Activated naive CD4-positive, alpha-beta T cell treated with Interleukin-2 at 50 U/mL for 16 hours (primary cell): ENCODE data around the gene NAPEPLD.
"Not testable (repeated sequence)": the region's sequence is repeated elsewhere in the genome, so short reads cannot be mapped to it uniquely, and the experiment has no call there.

Experiments
- DNase-seq: peaks from one replicate; pipeline ENCODE4 v3.0.0-alpha.2; 2020

NAPEPLD gene

GRCh38 chr7:103142494-103142893, 6.4 kb downstream of the NAPEPLD start:
- DNase-seq, result no peak

GRCh38 chr7:103141753-103142404, 7.0 kb downstream of the NAPEPLD start:
- DNase-seq, result no peak

- no peak for DNase-seq
Observed at GRCh38 chr7:103140685-103141084, 8.2 kb downstream of the NAPEPLD start.

DNA sequence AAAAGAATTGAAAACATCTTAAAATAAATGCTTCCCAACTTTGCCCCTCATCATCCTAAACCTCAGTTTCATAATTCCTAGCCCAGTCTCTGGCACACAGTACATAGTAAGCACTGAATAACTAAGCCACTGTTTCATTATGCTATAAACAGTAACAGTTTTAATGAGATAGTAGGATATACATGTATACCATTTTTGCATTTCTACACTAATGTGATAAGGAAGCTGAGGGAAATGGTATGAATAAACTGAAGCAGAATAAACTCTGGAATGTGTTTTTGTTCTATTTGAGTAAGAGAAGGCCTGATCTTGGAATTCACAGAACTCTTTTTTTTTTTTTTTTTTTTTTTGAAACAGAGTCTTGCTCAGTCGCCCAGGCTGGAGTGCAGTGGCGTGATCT, 8.8 kb downstream of the NAPEPLD start:
- DNase-seq, result no peak

- no peak for DNase-seq
Observed at GRCh38 chr7:103134836-103135554, 13.9 kb downstream of the NAPEPLD start.

DNA sequence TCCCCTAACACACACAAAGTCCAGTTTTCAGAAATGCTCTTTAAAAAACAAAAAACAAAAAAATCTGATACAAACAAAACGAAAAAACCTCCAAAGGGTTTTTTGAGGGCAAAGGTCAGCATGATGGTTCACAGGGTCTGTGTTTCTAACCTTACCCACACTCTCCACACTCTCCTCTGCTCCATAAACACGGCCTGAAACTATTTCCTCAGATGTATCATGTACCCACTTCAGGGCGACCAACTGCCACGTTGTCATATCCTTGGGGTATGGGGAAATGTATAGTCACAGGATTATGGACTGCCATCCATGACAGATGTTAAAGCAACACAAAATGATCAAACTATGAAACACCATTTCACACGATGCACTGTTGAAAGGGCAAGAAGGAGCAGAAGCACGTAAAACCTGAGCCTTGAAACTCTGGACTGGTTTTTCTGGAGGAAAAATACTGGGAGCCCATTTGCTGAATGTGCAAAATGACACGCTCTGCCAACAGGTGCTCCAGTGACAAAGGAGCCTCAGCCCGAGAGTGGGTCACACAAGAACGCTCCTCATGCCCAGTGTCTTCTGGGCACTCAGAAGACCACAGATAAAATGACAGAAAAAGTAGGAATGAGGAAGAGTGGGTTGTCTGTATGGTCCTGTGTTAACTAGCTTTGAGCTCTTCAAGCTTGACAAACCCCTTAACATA, 15.8 kb downstream of the NAPEPLD start:
- no peak for DNase-seq

- no peak for DNase-seq
Observed at GRCh38 chr7:103130901-103131624, 17.8 kb downstream of the NAPEPLD start.

DNA sequence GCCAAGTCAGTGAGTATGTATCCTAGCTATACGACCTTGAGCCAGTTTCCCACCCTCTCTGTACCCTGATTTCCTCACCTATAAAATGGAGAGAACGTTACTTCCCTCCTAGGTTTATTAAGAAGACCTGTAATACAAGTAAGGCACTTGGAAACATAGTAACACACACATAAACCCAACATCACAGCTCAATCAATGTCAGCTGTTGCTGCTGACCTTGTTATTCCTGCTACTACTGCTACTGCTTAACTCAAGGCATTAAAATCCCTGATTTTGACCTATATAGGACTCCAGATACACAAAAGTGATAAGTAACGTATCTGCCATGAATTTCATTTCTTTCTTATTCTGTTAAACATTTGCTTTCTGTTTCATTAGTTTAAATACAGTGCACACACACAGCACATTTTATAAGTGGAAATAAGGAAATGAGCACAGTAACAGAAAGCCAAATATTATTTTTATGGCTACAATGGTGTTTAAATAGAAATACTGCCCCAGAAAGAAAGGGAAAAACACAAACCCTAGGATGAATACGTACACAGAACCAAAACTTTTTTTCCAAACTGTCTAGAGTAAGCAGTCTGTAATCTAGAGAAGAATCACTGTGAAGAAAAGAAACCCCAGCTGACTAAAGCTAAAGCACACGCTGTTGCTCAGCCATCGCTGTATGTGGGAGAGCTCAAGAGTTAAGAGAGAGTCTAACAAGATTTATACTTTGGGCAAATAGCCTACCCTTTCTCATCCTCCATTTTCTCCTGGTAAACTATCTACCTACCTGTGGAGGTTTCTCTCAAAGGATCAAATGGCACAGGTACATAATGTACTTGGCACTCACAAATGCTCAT, 19.0 kb downstream of the NAPEPLD start:
- DNase-seq, result no peak

GRCh38 chr7:103127006-103127405, 21.9 kb downstream of the NAPEPLD start:
- DNase-seq, result no peak

GRCh38 chr7:103124429-103124979, 24.4 kb downstream of the NAPEPLD start:
- DNase-seq, result no peak

GRCh38 chr7:103123529-103123928, 25.4 kb downstream of the NAPEPLD start:
- DNase-seq, result no peak

GRCh38 chr7:103121641-103122040, 27.3 kb downstream of the NAPEPLD start:
- no peak for DNase-seq

GRCh38 chr7:103120362-103120761, 28.5 kb downstream of the NAPEPLD start:
- no peak for DNase-seq

DNA sequence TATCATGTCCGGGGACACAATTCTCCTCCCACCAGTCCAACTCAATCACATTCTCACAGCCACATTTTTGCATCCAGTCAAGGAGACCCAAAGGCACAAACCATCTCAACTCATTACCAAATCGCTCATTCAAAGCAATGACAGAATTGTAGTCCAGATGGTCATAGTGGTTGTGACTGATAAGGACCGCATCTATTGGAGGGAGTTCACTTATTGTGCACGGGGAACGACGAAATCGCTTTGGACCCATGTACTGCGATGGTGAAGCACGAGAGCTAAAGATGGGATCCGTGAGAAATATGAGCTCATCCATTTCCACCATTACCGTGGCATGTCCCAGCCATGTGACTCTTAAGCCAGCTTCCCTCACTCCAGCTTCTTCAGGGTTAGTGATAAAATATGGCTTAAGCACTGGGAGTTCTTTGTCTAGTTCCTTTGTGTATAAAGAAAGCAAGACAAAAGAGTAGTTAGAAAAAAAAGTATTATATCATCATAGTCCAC, 29.1 kb downstream of the NAPEPLD start:
- DNase-seq, result no peak

- DNase-seq, result no peak
Observed at GRCh38 chr7:103117465-103117864, 31.4 kb downstream of the NAPEPLD start.

DNA sequence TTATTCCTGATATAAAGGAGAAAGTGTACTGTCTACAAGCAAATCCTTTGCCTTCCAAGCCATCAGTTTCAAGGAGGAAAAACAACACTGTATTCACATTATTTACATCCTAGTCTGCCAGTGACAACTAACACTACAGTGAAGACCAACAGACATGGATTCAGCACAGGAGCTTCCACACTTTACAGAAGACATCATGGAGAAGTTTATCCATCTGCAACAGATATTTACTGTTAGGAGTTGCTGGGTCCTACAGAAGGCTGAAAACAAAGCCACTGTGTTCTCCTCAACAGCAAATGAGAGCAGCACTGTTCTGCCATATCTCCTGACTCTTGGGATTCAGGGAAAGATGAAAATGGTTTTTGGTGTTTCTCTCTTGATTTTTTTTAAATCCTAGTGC, 31.9 kb downstream of the NAPEPLD start:
- no peak for DNase-seq

GRCh38 chr7:103116511-103116910, 32.4 kb downstream of the NAPEPLD start:
- no peak for DNase-seq

GRCh38 chr7:103115771-103116170, 33.1 kb downstream of the NAPEPLD start:
- DNase-seq, result no peak

- DNase-seq, result no peak
Observed at GRCh38 chr7:103114576-103115008, 34.3 kb downstream of the NAPEPLD start.

GRCh38 chr7:103113164-103113563, 35.7 kb downstream of the NAPEPLD start:
- no peak for DNase-seq

DNA sequence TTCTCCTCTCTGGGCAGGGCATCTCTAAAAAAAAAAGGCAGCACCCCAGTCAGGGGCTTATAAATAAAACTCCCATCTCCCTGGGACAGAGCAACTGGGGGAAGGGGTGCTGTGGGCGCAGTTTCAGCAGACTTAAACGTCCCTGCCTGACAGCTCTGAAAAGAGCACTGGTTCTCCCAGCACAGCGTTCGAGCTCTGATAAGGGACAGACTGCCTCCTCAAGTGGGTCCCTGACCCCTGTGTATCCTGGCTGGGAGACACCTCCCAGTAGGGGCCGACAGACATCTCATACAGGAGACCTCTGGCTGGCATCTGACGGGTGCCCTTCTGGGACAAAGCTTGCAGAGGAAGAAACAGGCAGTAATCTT, 42.2 kb downstream of the NAPEPLD start:
- not testable (repeated sequence) for DNase-seq
